K562 (cell line): ENCODE data around the gene MTG1. TPM values are rescaled to one million over a fixed set of nuclear protein-coding genes. Genes with fewer than 3 reads are reported as not detected.
A peak's percentile ranks its signal among the peaks of the same experiment; 100 is the strongest.

Experiments
- NEUROD1 ChIP-seq: fragments of 150-350 bp; IDR thresholded peaks from 2 replicates; pipeline ENCODE4 v1.6.1; 2014; ENCODE audit warnings: borderline replicate concordance, low read length, low read depth; ENCODE audit not compliant: partially characterized antibody
- PHF8 ChIP-seq: fragments of 200-600 bp; sonication (generic); IDR thresholded peaks from 2 replicates; pipeline ENCODE4 v1.6.1; 2012; ENCODE audit warnings: mixed run types, mild to moderate bottlenecking, inconsistent platforms, low read length, moderate library complexity, borderline replicate concordance
- TARDBP ChIP-seq: fragments of 450-650 bp; IDR thresholded peaks from 2 replicates; pipeline ENCODE4 v1.6.1; 2016
- ZNF121 ChIP-seq: sonication (generic); formaldehyde crosslinking; conservative IDR thresholded peaks from 2 replicates; pipeline ENCODE4 v1.8.0; 2022; ENCODE audit warnings: missing genetic modification reagents
- ZNF140 ChIP-seq: fragments of 250-450 bp; sonication (Bioruptor Pico); IDR thresholded peaks from 2 replicates; pipeline ENCODE4 v1.8.0; 2021; ENCODE audit warnings: moderate library complexity, mild to moderate bottlenecking, inconsistent platforms
- ZNF3 ChIP-seq: fragments of 250-450 bp; sonication (Bioruptor Pico); IDR thresholded peaks from 2 replicates; pipeline ENCODE4 v1.5.0; 2021; ENCODE audit warnings: mild to moderate bottlenecking, moderate library complexity
- polyA plus RNA-seq, 8 experiments: library from polyadenylated mRNA; depleted of rRNA in 4 of 8; stranded (reverse) in 5 of 8; unstranded in 3 of 8; fragments of >200 nt; fragmentation: Nextera tagmentation in 2 of 8; fragmentation: Illumina TruSeq in 1 of 8; extraction: Ambion mirVana in 2 of 8; extraction: Trizol in 1 of 8; gene quantifications; 2 replicates each; pipeline versions ENCODE4 v1.2.1 to v1.2.3, GENCODE V29; 2011 to 2014; ENCODE audit warnings: inconsistent platforms in 1 of 8, missing spikeins in 1 of 8
- total RNA-seq, 7 experiments: library from RNA; depleted of rRNA in 6 of 7; stranded (reverse); fragments of >200 nt in 6 of 7; fragmentation: Illumina TruSeq in 2 of 7; extraction: Trizol in 2 of 7; gene quantifications; 2 replicates each; pipeline versions ENCODE4 v1.2.1 to v1.2.3, GENCODE V29; 2011 to 2021; ENCODE audit warnings: low replicate concordance in 1 of 7
- TF ChIP-seq, protein P1 (sequence below), 3 experiments: IDR thresholded peaks in 2 of 3; conservative IDR thresholded peaks in 1 of 3; 2 replicates each; pipeline ENCODE4 v1.5.1; 2011 to 2012; ENCODE audit warnings: low read length in 3 of 3, mild to moderate bottlenecking in 3 of 3, control low read depth in 2 of 3, improper control_type of control experiment in 1 of 3, inconsistent platforms in 1 of 3, low read depth in 1 of 3, mixed read lengths in 1 of 3, moderate library complexity in 1 of 3; ENCODE audit not compliant: insufficient read depth in 2 of 3
- TF ChIP-seq, protein P2 (sequence below): sonication (generic); formaldehyde crosslinking; IDR thresholded peaks from 2 replicates; pipeline ENCODE4 v1.8.0; 2022; ENCODE audit warnings: mild to moderate bottlenecking, missing genetic modification reagents
- TF ChIP-seq, protein P3 (sequence below): fragments of 450-650 bp; IDR thresholded peaks from 2 replicates; pipeline ENCODE4 v1.6.1; 2017; ENCODE audit warnings: antibody characterized with exemption, mild to moderate bottlenecking
- TF ChIP-seq, protein P4 (sequence below): fragments of 250-450 bp; sonication (Bioruptor Pico); IDR thresholded peaks from 2 replicates; pipeline ENCODE4 v1.4.0; 2020
- TF ChIP-seq, protein P5 (sequence below): sonication (generic); formaldehyde crosslinking; IDR thresholded peaks from 2 replicates; pipeline ENCODE4 v1.8.1; 2023; ENCODE audit warnings: mild to moderate bottlenecking, missing genetic modification reagents

MTG1 gene
- total and polyA plus RNA-seq, 9 of the 15 experiments (the other 6 are each of a cell fraction or from before 2014, with no cell fraction given), result 2.8 to 28.2 (median 15.4) TPM

DNA sequence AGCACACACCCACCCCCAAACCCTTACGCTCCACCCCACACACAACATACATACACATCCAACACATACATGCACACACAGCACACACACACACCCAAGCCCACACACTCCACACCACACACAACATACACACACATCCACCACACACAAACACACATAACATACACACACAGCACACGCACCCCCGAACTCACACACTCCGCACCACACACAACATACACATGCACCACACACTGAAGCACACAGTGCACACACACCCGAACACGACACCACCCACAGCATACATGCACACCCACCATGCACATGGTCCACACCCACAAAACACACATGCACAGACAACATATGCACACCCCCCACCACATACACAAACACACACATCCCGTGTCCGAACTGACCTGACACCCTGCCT lies 44.8 kb upstream of the MTG1 start (continued):
- TF ChIP-seq, protein P1, sequence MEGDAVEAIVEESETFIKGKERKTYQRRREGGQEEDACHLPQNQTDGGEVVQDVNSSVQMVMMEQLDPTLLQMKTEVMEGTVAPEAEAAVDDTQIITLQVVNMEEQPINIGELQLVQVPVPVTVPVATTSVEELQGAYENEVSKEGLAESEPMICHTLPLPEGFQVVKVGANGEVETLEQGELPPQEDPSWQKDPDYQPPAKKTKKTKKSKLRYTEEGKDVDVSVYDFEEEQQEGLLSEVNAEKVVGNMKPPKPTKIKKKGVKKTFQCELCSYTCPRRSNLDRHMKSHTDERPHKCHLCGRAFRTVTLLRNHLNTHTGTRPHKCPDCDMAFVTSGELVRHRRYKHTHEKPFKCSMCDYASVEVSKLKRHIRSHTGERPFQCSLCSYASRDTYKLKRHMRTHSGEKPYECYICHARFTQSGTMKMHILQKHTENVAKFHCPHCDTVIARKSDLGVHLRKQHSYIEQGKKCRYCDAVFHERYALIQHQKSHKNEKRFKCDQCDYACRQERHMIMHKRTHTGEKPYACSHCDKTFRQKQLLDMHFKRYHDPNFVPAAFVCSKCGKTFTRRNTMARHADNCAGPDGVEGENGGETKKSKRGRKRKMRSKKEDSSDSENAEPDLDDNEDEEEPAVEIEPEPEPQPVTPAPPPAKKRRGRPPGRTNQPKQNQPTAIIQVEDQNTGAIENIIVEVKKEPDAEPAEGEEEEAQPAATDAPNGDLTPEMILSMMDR (IDR thresholded peaks at IDR 0.05 in 2 of 3, conservative IDR thresholded peaks at IDR 0.05 in 1 of 3; ENCODE audit: insufficient read depth in 2 of 3, low read depth in 1 of 3, low read length in 3 of 3), result no peak
- TF ChIP-seq PHF8 (no peak), ZNF121 (CRISPR knock-in tag) (no peak), ZNF3 (CRISPR knock-in tag) (no peak), TARDBP (peak; percentile 81), NEUROD1 (no peak), ZNF140 (CRISPR knock-in tag) (no peak)
- TF ChIP-seq, protein P2, sequence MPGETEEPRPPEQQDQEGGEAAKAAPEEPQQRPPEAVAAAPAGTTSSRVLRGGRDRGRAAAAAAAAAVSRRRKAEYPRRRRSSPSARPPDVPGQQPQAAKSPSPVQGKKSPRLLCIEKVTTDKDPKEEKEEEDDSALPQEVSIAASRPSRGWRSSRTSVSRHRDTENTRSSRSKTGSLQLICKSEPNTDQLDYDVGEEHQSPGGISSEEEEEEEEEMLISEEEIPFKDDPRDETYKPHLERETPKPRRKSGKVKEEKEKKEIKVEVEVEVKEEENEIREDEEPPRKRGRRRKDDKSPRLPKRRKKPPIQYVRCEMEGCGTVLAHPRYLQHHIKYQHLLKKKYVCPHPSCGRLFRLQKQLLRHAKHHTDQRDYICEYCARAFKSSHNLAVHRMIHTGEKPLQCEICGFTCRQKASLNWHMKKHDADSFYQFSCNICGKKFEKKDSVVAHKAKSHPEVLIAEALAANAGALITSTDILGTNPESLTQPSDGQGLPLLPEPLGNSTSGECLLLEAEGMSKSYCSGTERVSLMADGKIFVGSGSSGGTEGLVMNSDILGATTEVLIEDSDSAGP (CRISPR knock-in tag), result no peak
- TF ChIP-seq, protein P3, sequence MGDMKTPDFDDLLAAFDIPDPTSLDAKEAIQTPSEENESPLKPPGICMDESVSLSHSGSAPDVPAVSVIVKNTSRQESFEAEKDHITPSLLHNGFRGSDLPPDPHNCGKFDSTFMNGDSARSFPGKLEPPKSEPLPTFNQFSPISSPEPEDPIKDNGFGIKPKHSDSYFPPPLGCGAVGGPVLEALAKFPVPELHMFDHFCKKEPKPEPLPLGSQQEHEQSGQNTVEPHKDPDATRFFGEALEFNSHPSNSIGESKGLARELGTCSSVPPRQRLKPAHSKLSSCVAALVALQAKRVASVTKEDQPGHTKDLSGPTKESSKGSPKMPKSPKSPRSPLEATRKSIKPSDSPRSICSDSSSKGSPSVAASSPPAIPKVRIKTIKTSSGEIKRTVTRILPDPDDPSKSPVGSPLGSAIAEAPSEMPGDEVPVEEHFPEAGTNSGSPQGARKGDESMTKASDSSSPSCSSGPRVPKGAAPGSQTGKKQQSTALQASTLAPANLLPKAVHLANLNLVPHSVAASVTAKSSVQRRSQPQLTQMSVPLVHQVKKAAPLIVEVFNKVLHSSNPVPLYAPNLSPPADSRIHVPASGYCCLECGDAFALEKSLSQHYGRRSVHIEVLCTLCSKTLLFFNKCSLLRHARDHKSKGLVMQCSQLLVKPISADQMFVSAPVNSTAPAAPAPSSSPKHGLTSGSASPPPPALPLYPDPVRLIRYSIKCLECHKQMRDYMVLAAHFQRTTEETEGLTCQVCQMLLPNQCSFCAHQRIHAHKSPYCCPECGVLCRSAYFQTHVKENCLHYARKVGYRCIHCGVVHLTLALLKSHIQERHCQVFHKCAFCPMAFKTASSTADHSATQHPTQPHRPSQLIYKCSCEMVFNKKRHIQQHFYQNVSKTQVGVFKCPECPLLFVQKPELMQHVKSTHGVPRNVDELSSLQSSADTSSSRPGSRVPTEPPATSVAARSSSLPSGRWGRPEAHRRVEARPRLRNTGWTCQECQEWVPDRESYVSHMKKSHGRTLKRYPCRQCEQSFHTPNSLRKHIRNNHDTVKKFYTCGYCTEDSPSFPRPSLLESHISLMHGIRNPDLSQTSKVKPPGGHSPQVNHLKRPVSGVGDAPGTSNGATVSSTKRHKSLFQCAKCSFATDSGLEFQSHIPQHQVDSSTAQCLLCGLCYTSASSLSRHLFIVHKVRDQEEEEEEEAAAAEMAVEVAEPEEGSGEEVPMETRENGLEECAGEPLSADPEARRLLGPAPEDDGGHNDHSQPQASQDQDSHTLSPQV, result no peak
- TF ChIP-seq, protein P4, sequence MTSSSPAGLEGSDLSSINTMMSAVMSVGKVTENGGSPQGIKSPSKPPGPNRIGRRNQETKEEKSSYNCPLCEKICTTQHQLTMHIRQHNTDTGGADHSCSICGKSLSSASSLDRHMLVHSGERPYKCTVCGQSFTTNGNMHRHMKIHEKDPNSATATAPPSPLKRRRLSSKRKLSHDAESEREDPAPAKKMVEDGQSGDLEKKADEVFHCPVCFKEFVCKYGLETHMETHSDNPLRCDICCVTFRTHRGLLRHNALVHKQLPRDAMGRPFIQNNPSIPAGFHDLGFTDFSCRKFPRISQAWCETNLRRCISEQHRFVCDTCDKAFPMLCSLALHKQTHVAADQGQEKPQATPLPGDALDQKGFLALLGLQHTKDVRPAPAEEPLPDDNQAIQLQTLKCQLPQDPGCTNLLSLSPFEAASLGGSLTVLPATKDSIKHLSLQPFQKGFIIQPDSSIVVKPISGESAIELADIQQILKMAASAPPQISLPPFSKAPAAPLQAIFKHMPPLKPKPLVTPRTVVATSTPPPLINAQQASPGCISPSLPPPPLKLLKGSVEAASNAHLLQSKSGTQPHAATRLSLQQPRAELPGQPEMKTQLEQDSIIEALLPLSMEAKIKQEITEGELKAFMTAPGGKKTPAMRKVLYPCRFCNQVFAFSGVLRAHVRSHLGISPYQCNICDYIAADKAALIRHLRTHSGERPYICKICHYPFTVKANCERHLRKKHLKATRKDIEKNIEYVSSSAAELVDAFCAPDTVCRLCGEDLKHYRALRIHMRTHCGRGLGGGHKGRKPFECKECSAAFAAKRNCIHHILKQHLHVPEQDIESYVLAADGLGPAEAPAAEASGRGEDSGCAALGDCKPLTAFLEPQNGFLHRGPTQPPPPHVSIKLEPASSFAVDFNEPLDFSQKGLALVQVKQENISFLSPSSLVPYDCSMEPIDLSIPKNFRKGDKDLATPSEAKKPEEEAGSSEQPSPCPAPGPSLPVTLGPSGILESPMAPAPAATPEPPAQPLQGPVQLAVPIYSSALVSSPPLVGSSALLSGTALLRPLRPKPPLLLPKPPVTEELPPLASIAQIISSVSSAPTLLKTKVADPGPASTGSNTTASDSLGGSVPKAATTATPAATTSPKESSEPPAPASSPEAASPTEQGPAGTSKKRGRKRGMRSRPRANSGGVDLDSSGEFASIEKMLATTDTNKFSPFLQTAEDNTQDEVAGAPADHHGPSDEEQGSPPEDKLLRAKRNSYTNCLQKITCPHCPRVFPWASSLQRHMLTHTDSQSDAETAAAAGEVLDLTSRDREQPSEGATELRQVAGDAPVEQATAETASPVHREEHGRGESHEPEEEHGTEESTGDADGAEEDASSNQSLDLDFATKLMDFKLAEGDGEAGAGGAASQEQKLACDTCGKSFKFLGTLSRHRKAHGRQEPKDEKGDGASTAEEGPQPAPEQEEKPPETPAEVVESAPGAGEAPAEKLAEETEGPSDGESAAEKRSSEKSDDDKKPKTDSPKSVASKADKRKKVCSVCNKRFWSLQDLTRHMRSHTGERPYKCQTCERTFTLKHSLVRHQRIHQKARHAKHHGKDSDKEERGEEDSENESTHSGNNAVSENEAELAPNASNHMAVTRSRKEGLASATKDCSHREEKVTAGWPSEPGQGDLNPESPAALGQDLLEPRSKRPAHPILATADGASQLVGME (CRISPR knock-in tag), result no peak
- TF ChIP-seq, protein P5, sequence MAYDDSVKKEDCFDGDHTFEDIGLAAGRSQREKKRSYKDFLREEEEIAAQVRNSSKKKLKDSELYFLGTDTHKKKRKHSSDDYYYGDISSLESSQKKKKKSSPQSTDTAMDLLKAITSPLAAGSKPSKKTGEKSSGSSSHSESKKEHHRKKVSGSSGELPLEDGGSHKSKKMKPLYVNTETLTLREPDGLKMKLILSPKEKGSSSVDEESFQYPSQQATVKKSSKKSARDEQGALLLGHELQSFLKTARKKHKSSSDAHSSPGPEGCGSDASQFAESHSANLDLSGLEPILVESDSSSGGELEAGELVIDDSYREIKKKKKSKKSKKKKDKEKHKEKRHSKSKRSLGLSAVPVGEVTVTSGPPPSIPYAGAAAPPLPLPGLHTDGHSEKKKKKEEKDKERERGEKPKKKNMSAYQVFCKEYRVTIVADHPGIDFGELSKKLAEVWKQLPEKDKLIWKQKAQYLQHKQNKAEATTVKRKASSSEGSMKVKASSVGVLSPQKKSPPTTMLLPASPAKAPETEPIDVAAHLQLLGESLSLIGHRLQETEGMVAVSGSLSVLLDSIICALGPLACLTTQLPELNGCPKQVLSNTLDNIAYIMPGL (CRISPR knock-in tag), result no peak
